GM21723 (cell line): ENCODE data around the gene USP30.
"Not testable (repeated sequence)": the region's sequence is repeated elsewhere in the genome, so short reads cannot be mapped to it uniquely, and the experiment has no call there.

Source experiments
- ATAC-seq: cut with Tn5 transposase; IDR thresholded peaks from one replicate; pipeline ENCODE4 v1.9.1; 2021; ENCODE audit warnings: mild to moderate bottlenecking, moderate library complexity; ENCODE audit not compliant: unreplicated experiment

The USP30 gene

DNA sequence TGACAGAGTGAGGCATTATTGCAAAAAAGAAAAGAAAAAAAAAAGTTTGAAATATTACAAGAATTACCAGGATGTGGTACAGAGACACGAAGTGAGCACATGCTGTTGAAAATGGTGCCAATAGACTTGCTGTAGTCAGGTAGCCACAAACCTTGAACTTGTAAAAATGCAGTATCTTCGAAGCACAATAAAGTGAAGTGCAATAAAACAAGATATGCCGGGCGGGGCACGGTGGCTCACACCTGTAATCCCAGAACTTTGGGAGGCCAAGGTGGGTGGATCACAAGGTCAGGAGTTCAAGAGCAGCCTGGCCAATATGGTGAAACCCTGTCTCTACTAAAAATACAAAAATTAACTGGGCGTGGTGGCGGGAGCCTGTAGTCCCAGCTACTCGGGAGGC is 2.6 kb upstream of the USP30 start:
- not testable (repeated sequence) for ATAC-seq

GRCh38 chr12:109052097-109052413 is 321 bp upstream of the USP30 start:
- ATAC-seq: no peak

DNA sequence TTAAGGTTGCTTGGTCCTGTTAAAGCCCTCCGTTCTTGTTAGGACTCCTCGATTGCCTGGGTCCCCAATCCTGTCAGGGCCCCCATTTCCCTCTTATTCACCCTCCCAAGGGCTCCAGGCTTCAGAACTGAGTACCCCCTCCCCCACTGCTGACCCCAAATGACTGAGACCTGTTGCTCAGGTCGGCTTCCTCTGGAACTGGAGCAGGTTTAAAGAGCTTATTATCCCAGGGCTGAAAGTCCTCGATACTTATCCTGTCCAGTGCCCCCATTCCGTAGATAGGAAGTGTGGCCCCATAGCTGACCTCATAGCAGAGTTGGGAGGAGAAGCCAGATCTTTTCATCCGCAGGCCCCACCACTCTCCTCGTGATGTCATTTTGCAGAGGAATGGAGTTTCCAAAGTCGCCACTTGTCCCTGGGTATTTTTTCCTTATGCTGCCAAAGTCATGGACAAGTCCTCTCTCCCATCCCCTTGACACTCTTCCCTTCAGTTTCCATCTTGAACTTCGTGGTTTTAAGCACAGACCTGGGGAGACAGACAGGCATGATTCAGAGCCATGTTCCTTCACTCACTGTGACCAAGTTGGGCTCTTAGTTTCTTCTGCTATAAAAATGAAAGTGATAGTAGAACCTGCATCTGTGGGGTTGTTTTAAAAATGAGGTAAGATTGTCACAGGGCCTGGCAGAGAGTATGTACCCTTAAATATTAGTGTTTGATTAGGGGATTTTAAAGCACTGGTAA is 1.2 kb downstream of the USP30 start:
- peak; percentile 51 for ATAC-seq

GRCh38 chr12:109054124-109054513 is 1.7 kb downstream of the USP30 start:
- ATAC-seq: peak; percentile 1

- no peak for ATAC-seq
These were observed 2.1 kb downstream of the USP30 start for GRCh38 chr12:109054520-109054919.

GRCh38 chr12:109056891-109057290 is 4.5 kb downstream of the USP30 start:
- no peak for ATAC-seq

DNA sequence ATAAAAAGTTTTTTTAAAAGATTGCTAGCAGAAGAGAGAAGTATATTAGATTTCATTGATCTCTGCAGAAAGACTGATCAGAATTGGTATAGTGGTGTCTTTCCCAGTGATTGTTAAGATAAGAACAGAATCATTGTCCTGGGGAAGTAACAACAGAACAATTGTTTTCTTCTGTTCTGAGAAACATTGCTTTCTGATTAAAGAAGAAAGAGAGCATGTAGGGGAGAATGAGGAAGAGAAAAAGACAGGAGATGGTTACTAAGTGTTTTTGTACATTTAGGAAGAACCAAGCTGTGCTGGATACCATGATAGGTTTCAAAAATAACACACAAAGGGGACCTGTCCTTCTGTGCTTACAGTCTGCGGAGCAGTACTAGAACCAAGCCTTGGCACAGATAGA is 5.0 kb downstream of the USP30 start:
- ATAC-seq: no peak

GRCh38 chr12:109058773-109059172 is 6.4 kb downstream of the USP30 start:
- ATAC-seq: no peak

DNA sequence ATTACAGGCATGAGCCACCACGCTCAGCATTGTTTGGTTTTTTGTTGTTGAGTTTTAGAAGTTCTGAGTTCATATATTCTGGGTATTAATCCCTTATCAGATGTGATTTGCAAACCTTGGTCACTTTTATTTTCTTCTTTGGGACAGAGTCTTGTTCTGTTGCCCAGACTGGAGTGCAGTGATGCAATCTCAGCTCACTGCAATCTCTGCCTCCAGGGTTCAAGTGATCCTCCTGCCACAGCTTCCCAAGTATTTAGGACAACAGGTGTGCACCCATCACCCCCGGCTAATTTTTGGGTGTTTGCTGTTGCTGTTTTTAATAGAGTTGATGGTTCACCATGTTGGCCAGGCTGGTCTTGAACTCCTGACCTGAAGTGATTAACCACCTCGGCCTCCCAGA is 11.8 kb downstream of the USP30 start:
- ATAC-seq: no peak

- ATAC-seq: no peak
These were observed 12.9 kb downstream of the USP30 start for GRCh38 chr12:109065154-109065852.

DNA sequence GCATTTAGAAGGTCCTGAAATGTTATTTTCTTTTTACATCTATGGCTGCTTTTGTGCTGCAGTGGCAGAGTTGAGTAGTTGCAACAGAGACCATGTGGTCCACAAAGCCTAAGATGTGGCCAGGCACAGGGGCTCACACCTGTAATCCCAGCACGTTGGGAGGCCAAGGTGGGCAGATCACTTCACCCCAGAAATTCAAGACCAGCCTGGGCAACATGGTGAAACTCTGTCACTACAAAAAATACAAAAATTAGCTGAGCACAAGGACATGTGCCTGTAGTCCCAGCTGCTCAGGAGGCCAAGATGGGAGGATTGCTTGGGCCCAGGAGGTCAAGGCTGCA is 13.4 kb downstream of the USP30 start:
- no peak for ATAC-seq

DNA sequence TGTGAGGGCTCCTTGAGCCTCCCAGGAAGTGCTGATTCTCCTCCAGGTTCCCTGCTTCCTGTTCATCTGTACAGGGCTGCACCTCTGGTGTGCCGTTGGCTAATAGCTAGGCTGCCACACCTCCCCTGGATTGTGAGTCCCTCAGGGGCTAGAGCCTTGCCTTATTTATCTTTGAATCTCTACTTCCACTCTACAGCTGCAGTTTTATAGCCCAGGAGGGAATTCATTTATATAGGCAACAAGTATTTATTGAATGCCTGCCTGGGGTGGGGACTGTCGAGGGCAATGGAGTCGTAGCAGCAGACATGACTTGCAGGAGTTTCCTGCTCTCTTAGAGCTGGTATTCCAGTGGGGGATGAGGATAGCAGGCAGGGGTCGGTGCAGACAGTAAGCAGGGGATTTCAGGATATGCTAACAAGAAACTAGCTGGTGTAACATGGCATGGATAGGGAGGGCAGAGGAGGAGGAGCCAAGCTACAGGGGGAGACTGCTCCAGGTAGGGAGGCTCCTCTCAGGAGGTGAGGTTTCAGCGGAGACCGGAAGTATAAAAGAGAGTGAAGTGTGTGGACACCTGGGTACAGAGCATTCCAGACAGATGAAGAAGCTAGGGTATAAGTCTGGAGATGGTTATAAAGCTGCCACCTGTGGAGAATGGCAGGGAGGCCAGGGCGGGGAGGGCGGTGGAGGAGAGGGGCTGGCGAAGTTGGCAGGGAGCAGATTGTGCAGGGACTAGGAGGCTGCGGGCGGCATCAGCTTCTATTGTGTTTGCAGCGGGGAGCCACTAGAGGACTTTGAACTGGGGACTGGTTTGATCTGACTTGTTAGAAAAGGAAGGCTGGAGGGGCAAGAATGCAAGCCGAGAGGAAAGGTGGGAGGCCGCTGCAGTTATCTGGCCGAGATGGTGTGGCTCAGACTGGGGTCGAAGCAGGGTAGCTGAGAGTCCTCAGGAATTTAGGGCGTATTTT is 17.2 kb downstream of the USP30 start:
- ATAC-seq: no peak

- no peak for ATAC-seq
These were observed 22.5 kb downstream of the USP30 start for GRCh38 chr12:109074866-109075265.

- no peak for ATAC-seq
These were observed 30.4 kb downstream of the USP30 start for GRCh38 chr12:109082751-109083150.

- ATAC-seq: no peak
These were observed 32.0 kb downstream of the USP30 start for GRCh38 chr12:109084425-109084824.

DNA sequence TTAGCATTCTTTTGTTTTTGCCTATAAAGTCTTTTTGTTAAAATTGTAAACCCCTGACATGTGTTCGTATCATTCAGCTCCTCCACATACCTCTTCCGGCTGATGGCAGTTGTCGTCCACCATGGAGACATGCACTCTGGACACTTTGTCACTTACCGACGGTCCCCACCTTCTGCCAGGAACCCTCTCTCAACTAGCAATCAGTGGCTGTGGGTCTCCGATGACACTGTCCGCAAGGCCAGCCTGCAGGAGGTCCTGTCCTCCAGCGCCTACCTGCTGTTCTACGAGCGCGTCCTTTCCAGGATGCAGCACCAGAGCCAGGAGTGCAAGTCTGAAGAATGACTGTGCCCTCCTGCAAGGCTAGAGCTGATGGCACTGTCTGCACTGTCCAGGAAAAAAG is 33.2 kb downstream of the USP30 start:
- ATAC-seq: no peak

- no peak for ATAC-seq
These were observed 34.9 kb downstream of the USP30 start for GRCh38 chr12:109087250-109087649.

DNA sequence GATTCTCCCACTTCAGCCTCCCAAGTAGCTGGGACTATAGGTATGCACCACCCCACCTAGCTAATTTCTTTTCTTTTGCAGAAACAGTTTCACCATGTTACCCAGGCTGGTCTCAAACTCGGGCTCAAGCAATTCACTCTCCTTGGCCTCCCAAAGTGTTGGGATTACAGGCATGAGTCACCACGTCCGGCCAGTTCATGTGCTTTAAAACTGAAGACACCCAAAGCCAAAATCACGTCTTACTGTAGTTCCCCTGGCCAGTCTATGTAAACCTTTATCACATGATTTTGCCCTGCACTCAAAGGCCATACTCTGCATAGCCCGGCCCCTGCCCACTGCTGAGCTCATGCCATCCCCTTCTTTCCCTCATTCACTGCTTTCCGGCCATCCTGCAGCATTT is 36.4 kb downstream of the USP30 start:
- ATAC-seq: no peak

DNA sequence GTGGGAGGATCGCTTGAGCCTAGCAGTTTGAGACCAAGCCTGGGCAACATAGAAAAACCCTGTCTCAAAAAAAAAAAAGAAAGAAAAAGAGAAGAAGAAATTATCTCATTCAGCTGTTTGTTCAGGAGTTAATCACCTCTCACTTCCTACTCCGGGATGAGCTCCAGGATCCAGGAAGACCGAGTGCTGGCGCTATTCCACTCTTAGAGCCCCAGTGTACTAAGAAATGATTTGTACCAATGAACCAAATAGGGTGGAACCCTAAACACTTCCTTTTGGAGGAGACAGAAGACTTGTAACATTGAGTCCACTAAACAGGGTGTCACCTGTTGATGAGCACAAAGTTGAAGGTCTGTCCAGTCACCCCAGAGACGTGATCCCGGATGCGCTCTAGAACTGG is 37.3 kb downstream of the USP30 start:
- no peak for ATAC-seq

- no peak for ATAC-seq
These were observed 40.2 kb downstream of the USP30 start for GRCh38 chr12:109092497-109093021.
